IMR-90 (cell line): ENCODE data around the gene RPS28. TPM values are rescaled to one million over a fixed set of nuclear protein-coding genes. Genes with fewer than 3 reads are reported as not detected.

Experiments
- ATAC-seq: fragments of 200-7000 bp; cut with Tn5 transposase; 2 replicates; pipeline ENCODE4 v1.9.1; 2020; ENCODE audit warnings: low read depth, mild to moderate bottlenecking, moderate library complexity
- BruUV-seq: library from RNA; stranded (reverse); fragments of 400-500 nt; replicated peaks from 2 replicates; lab custom pipeline; 2021; lab: Mats Ljungman, UMichigan
- CTCF ChIA-PET: fragments of 300-600 bp; formaldehyde crosslinking; extraction: SDS; loops from one replicate; lab custom pipeline; 2021; ENCODE audit warnings: antibody characterized with exemption; lab: Yijun Ruan, JAX
- POLR2A ChIA-PET: fragments of 300-600 bp; sonication (Branson Sonifier 250); formaldehyde crosslinking; loops from one replicate; lab custom pipeline; 2022; ENCODE audit warnings: antibody characterized with exemption; ENCODE audit not compliant: unreplicated experiment; lab: Charles Lee
- DNase-seq: peaks from one replicate; pipeline ENCODE4 v3.0.0; 2013
- H2AFZ ChIP-seq: replicated peaks from 2 replicates; pipeline ENCODE3; 2013; ENCODE audit warnings: low read length, mild to moderate bottlenecking; ENCODE audit not compliant: poor library complexity
- H2AK5ac ChIP-seq: 2 replicates; pipeline ENCODE4 v1.6.1; 2013; ENCODE audit warnings: low read depth, low read length, inconsistent platforms
- H2AK9ac ChIP-seq: replicated peaks from 2 replicates; pipeline ENCODE3; 2013; ENCODE audit warnings: mild to moderate bottlenecking, low read depth, low read length, moderate library complexity; ENCODE audit not compliant: poor library complexity
- H2BK120ac ChIP-seq: 2 replicates; pipeline ENCODE4 v1.6.1; 2013; ENCODE audit warnings: low read depth, low read length, inconsistent platforms
- H2BK15ac ChIP-seq: 3 replicates; pipeline ENCODE4 v1.6.1; 2013; ENCODE audit warnings: low read depth, low read length, inconsistent platforms
- H2BK20ac ChIP-seq: 2 replicates; pipeline ENCODE4 v1.6.1; 2013; ENCODE audit warnings: low read depth, mild to moderate bottlenecking, inconsistent platforms, low read length, moderate library complexity
- H2BK5ac ChIP-seq: 2 replicates; pipeline ENCODE4 v1.6.1; 2013; ENCODE audit warnings: mild to moderate bottlenecking, low read depth, low read length, inconsistent platforms; ENCODE audit not compliant: poor library complexity, severe bottlenecking
- H3K14ac ChIP-seq: replicated peaks from 2 replicates; pipeline ENCODE4 v1.6.1; 2013; ENCODE audit warnings: low read depth, low read length, inconsistent platforms
- H3K18ac ChIP-seq: 2 replicates; pipeline ENCODE4 v1.6.1; 2013; ENCODE audit warnings: low read depth, low read length, control low read depth
- H3K23ac ChIP-seq: 2 replicates; pipeline ENCODE4 v1.6.1; 2013; ENCODE audit warnings: low read depth, low read length, inconsistent platforms
- H3K27ac ChIP-seq: 2 replicates; pipeline ENCODE4 v1.5.1; 2013; ENCODE audit warnings: mild to moderate bottlenecking, control low read depth, low read length; ENCODE audit not compliant: insufficient read depth
- H3K27me3 ChIP-seq: 2 replicates; pipeline ENCODE4 v1.6.1; 2013; ENCODE audit warnings: low read length; ENCODE audit not compliant: control insufficient read depth, insufficient read depth
- H3K36me3 ChIP-seq: 2 replicates; pipeline ENCODE4 v1.6.1; 2013; ENCODE audit warnings: low read length, mixed read lengths; ENCODE audit not compliant: control insufficient read depth, insufficient read depth
- H3K4ac ChIP-seq: 2 replicates; pipeline ENCODE4 v1.6.1; 2013; ENCODE audit warnings: low read depth, low read length, inconsistent platforms
- H3K4me1 ChIP-seq: 2 replicates; pipeline ENCODE4 v1.6.1; 2013; ENCODE audit warnings: low read length, mixed read lengths; ENCODE audit not compliant: control insufficient read depth, insufficient read depth
- H3K4me2 ChIP-seq: 2 replicates; pipeline ENCODE4 v1.6.1; 2013; ENCODE audit warnings: low read depth, mild to moderate bottlenecking, control low read depth, low read length, moderate library complexity
- H3K4me3 ChIP-seq: 2 replicates; pipeline ENCODE4 v1.5.1; 2013; ENCODE audit warnings: low read depth, mild to moderate bottlenecking, control low read depth, low read length, moderate library complexity; ENCODE audit not compliant: insufficient read depth
- H3K56ac ChIP-seq: 2 replicates; pipeline ENCODE4 v1.6.1; 2013; ENCODE audit warnings: low read length, inconsistent platforms; ENCODE audit not compliant: insufficient read depth; ENCODE audit errors: extremely low read depth
- H3K79me1 ChIP-seq, 2 experiments: 2 replicates each; pipeline ENCODE4 v1.6.1; 2013; ENCODE audit warnings: low read length in 2 of 2, inconsistent platforms in 1 of 2, low read depth in 1 of 2
- H3K9ac ChIP-seq: 2 replicates; pipeline ENCODE4 v1.6.1; 2013; ENCODE audit warnings: low read depth, low read length, control low read depth
- H3K9me1 ChIP-seq: 2 replicates; pipeline ENCODE4 v1.6.1; 2013; ENCODE audit warnings: low read length, inconsistent platforms; ENCODE audit not compliant: insufficient read depth
- H3K9me3 ChIP-seq: 2 replicates; pipeline ENCODE4 v1.6.1; 2013; ENCODE audit warnings: low read length; ENCODE audit not compliant: control insufficient read depth, insufficient read depth
- H4K20me1 ChIP-seq: 2 replicates; pipeline ENCODE4 v1.6.1; 2013; ENCODE audit warnings: low read length, inconsistent platforms; ENCODE audit not compliant: insufficient read depth
- H4K5ac ChIP-seq: 2 replicates; pipeline ENCODE4 v1.6.1; 2013; ENCODE audit warnings: mild to moderate bottlenecking, low read depth, low read length, control low read depth
- H4K8ac ChIP-seq, 2 experiments: 2 replicates each; pipeline ENCODE4 v1.6.1; 2013; ENCODE audit warnings: low read depth in 2 of 2, low read length in 2 of 2, control low read depth in 1 of 2, inconsistent platforms in 1 of 2
- H4K91ac ChIP-seq: 2 replicates; pipeline ENCODE4 v1.6.1; 2013; ENCODE audit warnings: low read depth, low read length, inconsistent platforms; ENCODE audit not compliant: insufficient read depth
- BHLHE40 ChIP-seq: fragments of 150-350 bp; IDR thresholded peaks from 2 replicates; pipeline ENCODE4 v1.6.1; 2016; ENCODE audit warnings: mild to moderate bottlenecking, low read depth, low read length
- CEBPB ChIP-seq: IDR thresholded peaks from 2 replicates; pipeline ENCODE4 v1.6.1; 2012; ENCODE audit warnings: low read depth, low read length, improper control_type of control experiment
- FOS ChIP-seq: fragments of 150-350 bp; IDR thresholded peaks from 2 replicates; pipeline ENCODE4 v1.6.1; 2016; ENCODE audit warnings: low read depth, low read length
- MAFK ChIP-seq: IDR thresholded peaks from 2 replicates; pipeline ENCODE4 v1.6.1; 2012; ENCODE audit warnings: low read depth, low read length, improper control_type of control experiment
- MXI1 ChIP-seq: IDR thresholded peaks from 2 replicates; pipeline ENCODE4 v1.6.1; 2012; ENCODE audit warnings: low read depth, mild to moderate bottlenecking, low read length, moderate library complexity, borderline replicate concordance
- POLR2A ChIP-seq: IDR thresholded peaks from 2 replicates; pipeline ENCODE4 v1.6.1; 2012; ENCODE audit warnings: mild to moderate bottlenecking, low read depth, low read length
- RAD21 ChIP-seq: IDR thresholded peaks from 2 replicates; pipeline ENCODE4 v1.6.1; 2012; ENCODE audit warnings: low read length, improper control_type of control experiment
- RCOR1 ChIP-seq: IDR thresholded peaks from 2 replicates; pipeline ENCODE4 v1.6.1; 2012; ENCODE audit warnings: mild to moderate bottlenecking, low read length, improper control_type of control experiment; ENCODE audit not compliant: insufficient replicate concordance
- RFX5 ChIP-seq: IDR thresholded peaks from 2 replicates; pipeline ENCODE4 v1.8.0; 2012; ENCODE audit warnings: low read depth, mild to moderate bottlenecking, low read length, moderate library complexity
- WGBS, 2 experiments: methylation state at CpG; one replicate each; pipeline versions ENCODE4 v1.1.5 to v1.1.7; 2013; ENCODE audit warnings: missing lambda C conversion rate in 2 of 2; ENCODE audit not compliant: insufficient read length in 1 of 2; ENCODE audit errors: extremely low coverage in 2 of 2; 5-methylcytosine and 5-hydroxymethylcytosine counted together
- dilution Hi-C: fragments of 300-500 bp; cut with HindIII; formaldehyde crosslinking; loops from one replicate; pipeline ENCODE4 v1.14.3; 2018; ENCODE audit warnings: low sequenced_read_pairs; ENCODE audit not compliant: unreplicated experiment
- in situ Hi-C: fragments of 300-500 bp; cut with MboI; formaldehyde crosslinking; loops from 3 replicates; pipeline ENCODE4 v1.14.3; 2019; ENCODE audit warnings: low sequenced_read_pairs, inconsistent platforms, mixed read lengths
- intact Hi-C: fragments of 100-400 bp; cut with micrococcal nuclease; formaldehyde crosslinking; loops from 2 replicates; pipeline ENCODE4 v1.10.0; 2022
- polyA plus RNA-seq, 3 experiments: library from polyadenylated mRNA; depleted of rRNA; stranded (reverse); fragments of >200 nt; gene quantifications; 2 replicates each; pipeline ENCODE4 v1.2.3, GENCODE V29; 2012; ENCODE audit warnings: low replicate concordance in 1 of 3
- total RNA-seq: library from RNA; depleted of rRNA; stranded (reverse); fragments of >200 nt; gene quantifications from 2 replicates; pipeline ENCODE4 v1.2.3, GENCODE V29; 2012

The RPS28 gene
- total and polyA plus RNA-seq, 2 of the 4 experiments (the other 2 are of a cell fraction) = 143 to 643 TPM

- Histone ChIP-seq H3K27me3 (peaks cover 46% of the 10 kb centered on the region), H2BK15ac (no peak overlapping the region), H3K79me1 (no peaks in the 10 kb centered on the region), H3K9me1 (no peaks in the 10 kb centered on the region), H3K27ac (no peak overlapping the region), H4K5ac (no peak overlapping the region), H3K18ac (no peak overlapping the region), H3K4me2 (no peak overlapping the region), H4K20me1 (no peaks in the 10 kb centered on the region), H3K4me1 (no peaks in the 10 kb centered on the region), H3K56ac (no peak overlapping the region), H2AFZ (peak overlapping the region; percentile 49), H3K14ac (no peak overlapping the region), H2BK20ac (no peak overlapping the region), H4K8ac (no peak overlapping the region), H3K9ac (no peak overlapping the region), H2AK5ac (no peak overlapping the region), H2AK9ac (no peak overlapping the region), H3K36me3 (no peaks in the 10 kb centered on the region), H3K23ac (no peak overlapping the region), H2BK5ac (no peak overlapping the region), H2BK120ac (no peak overlapping the region), H3K4ac (no peak overlapping the region), H3K9me3 (no peaks in the 10 kb centered on the region), H3K4me3 (no peak overlapping the region), H4K91ac (no peak overlapping the region)
- dilution Hi-C loops = no loop called here
- BruUV-seq = no TSS peak
- TF ChIP-seq BHLHE40 (no peak), CEBPB (no peak), MXI1 (no peak), RCOR1 (no peak), FOS (no peak), MAFK (no peak), RAD21 (no peak), POLR2A (no peak), RFX5 (no peak)
- ChIA-PET POLR2A (no interaction called here), CTCF (interaction anchor here (1.1 kb wide), 1 partner anchor 146 kb away, joined by 3 read pairs; no protein-coding TSS in a partner anchor)
- no peak for DNase-seq
- WGBS, 2 experiments = 5% methylated on average over 11 of the region's 48 CpGs; no CpG with 5 or more reads in 1 of the 2 experiments
- intact Hi-C loops = no loop called here
- no peak for ATAC-seq
- in situ Hi-C loops = no loop called here
These were observed 12.6 kb downstream of the RPS28 start for GRCh38 chr19:8333767-8334457.
